Stomach (tissue), 9 donors: ENCODE results near the gene KRT14. TPM values are rescaled to one million over a fixed set of nuclear protein-coding genes. Genes with fewer than 3 reads are reported as not detected.

ENCODE experiments used
- DNase-seq, 2 donors: peaks; one replicate each; pipeline versions ENCODE4 v3.0.0 to v3.0.0-alpha.2; 2013 to 2019
- H3K27ac ChIP-seq, 5 donors: fragments of 200-600 bp in 4 of 5; sonication (generic) in 4 of 5; one replicate each; pipeline ENCODE4 v1.5.1; 2013 to 2019; ENCODE audit warnings: mild to moderate bottlenecking in 1 of 5, moderate library complexity in 1 of 5
- H3K27me3 ChIP-seq, 3 donors: fragments of 200-600 bp; sonication (generic); one replicate each; pipeline ENCODE4 v1.5.1; 2017 to 2019; ENCODE audit warnings: mixed run types in 1 of 3
- H3K36me3 ChIP-seq, 4 donors: fragments of 200-600 bp; sonication (generic); 1 replicate in 3 of 4; 2 replicates in 1 of 4; pipeline ENCODE4 v1.5.1; 2016 to 2019
- H3K4me1 ChIP-seq, 4 donors: fragments of 200-600 bp; sonication (generic); one replicate each; pipeline ENCODE4 v1.5.1; 2016 to 2019
- H3K4me3 ChIP-seq, 4 donors: fragments of 200-600 bp; sonication (generic) in 3 of 4; one replicate each; pipeline ENCODE4 v1.5.1; 2016 to 2019; ENCODE audit warnings: mild to moderate bottlenecking in 1 of 4
- H3K9me3 ChIP-seq, 4 donors: fragments of 200-600 bp; sonication (generic); one replicate each; pipeline ENCODE4 v1.5.1; 2016 to 2019
- CTCF ChIP-seq, 7 experiments: fragments of 450-650 bp in 4 of 7; fragments of 200-600 bp in 3 of 7; sonication (generic) in 3 of 7; IDR thresholded peaks; one replicate each; pipeline ENCODE4 v1.5.1; 2016 to 2019; ENCODE audit warnings: antibody characterized with exemption in 7 of 7, control low read depth in 2 of 7, mild to moderate bottlenecking in 1 of 7
- EP300 ChIP-seq: sonication (generic); formaldehyde crosslinking; IDR thresholded peaks from one replicate; pipeline ENCODE4 v1.6.1; 2017; ENCODE audit warnings: antibody characterized with exemption
- POLR2A ChIP-seq, 4 donors: fragments of 450-650 bp; IDR thresholded peaks; one replicate each; pipeline ENCODE4 v1.6.1; 2016; ENCODE audit warnings: antibody characterized with exemption in 4 of 4, control low read depth in 2 of 4, mild to moderate bottlenecking in 1 of 4, moderate library complexity in 1 of 4
- POLR2AphosphoS5 ChIP-seq, 3 donors: sonication (generic); formaldehyde crosslinking; IDR thresholded peaks; one replicate each; pipeline ENCODE4 v1.6.1; 2016; ENCODE audit warnings: antibody characterized with exemption in 3 of 3
- WGBS, 5 donors: extraction: QIAGEN DNeasy Blood & Tissue Kit in 3 of 5; methylation state at CpG; one replicate each; pipeline versions ENCODE4 v1.1.5 to v1.1.7; 2013 to 2018; 5-methylcytosine and 5-hydroxymethylcytosine counted together
- intact Hi-C: fragments of 100-400 bp; cut with DNase I; formaldehyde crosslinking; loops from one replicate; pipeline ENCODE4 v1.15.1; 2023; ENCODE audit warnings: low total_unique reads
- polyA plus RNA-seq, 3 donors: library from polyadenylated mRNA; stranded (reverse); fragments of 200-250 nt; gene quantifications; one replicate each; pipeline ENCODE4 v1.2.3, GENCODE V29; 2013
- total RNA-seq, 5 donors: library from RNA; depleted of rRNA; stranded (reverse); fragments of >200 nt; gene quantifications; one replicate each; pipeline versions ENCODE4 v1.1.0 to v1.2.3, GENCODE V29; 2014 to 2016
- donor health status: healthy with polysubstance abuse.
- donor health status: Bipolar disorder and iron deficiency.
- donor health status: healthy.

The KRT14 gene
- total and polyA plus RNA-seq, 8 donors = 1.3 to 164 (median 2.4) TPM; not detected in 5

DNA sequence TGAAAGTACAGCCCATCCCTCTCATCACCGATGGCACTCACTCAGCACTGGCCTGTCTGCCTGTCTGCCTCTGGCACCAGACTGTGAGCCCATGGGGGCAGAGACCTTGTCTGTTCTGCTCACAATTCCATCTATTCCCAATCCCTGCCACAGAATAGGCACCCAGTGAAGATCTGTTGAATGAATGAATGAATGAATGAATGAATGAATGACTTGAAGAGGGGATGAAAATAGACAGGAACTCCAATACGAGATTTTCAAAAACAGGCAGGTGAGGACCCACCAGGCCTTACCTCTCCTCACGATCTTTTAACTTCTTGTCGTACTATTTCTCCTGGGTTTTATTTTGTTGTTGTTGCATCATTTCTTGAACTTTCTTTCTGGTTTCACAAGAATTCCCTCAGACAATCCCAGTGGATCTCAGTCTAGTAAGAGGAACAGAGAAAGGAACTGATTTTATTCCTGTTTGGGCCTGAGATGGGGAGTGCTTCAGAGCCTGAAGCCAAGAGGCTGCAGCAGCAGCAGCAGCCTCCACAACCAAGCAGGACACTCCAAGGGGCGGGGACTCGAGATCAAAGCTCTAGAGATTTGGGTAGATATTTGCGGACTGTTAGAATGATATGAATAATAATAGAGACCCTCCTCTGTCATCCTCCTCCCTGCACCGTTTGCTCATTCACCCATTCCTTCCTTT lies 32.6 kb downstream of the KRT14 start:
- DNase-seq = no peak
- WGBS, 5 donors = 67 to 82% (median 75%) methylated on average over 8 of the region's 8 CpGs
- Histone ChIP-seq H3K4me3 (no peak overlapping the region), H3K27ac (no peak overlapping the region), H3K36me3 (no peaks in the 10 kb centered on the region), H3K4me1 (peaks cover under 1 to 11% (median 4%) of the 10 kb centered on the region in 4 donors), H3K9me3 (no peaks in the 10 kb centered on the region), H3K27me3 (peaks cover 0 to 34% (median 7%) of the 10 kb centered on the region in 3 donors)
- TF ChIP-seq EP300 (no peak), POLR2A (IDR thresholded peaks at IDR 0.05) (no peak), CTCF (IDR thresholded peaks at IDR 0.05) (no peak), POLR2AphosphoS5 (IDR thresholded peaks at IDR 0.05) (no peak)
- intact Hi-C loops = no loop called here

GRCh38 chr17:41553176-41553575 lies 33.5 kb downstream of the KRT14 start:
- Histone ChIP-seq H3K27me3 (peaks cover 0 to 33% (median 7%) of the 10 kb centered on the region in 3 donors), H3K36me3 (no peaks in the 10 kb centered on the region), H3K27ac (no peak overlapping the region), H3K9me3 (no peaks in the 10 kb centered on the region), H3K4me1 (peaks cover 10 to 20% (median 14%) of the 10 kb centered on the region in 4 donors), H3K4me3 (no peak overlapping the region)
- TF ChIP-seq EP300 = no peak
- TF ChIP-seq POLR2AphosphoS5 (IDR thresholded peaks at IDR 0.05) = no peak
- no peak for TF ChIP-seq POLR2A (IDR thresholded peaks at IDR 0.05)
- no peak for TF ChIP-seq CTCF (IDR thresholded peaks at IDR 0.05)
- WGBS, 5 donors = 81 to 88% (median 82%) methylated on average over 4 of the region's 4 CpGs
- intact Hi-C loops = no loop called here
- no peak for DNase-seq

- no peak for DNase-seq
- TF ChIP-seq EP300 (no peak), POLR2AphosphoS5 (IDR thresholded peaks at IDR 0.05) (no peak), POLR2A (IDR thresholded peaks at IDR 0.05) (no peak), CTCF (IDR thresholded peaks at IDR 0.05) (no peak)
- H3K27me3 ChIP-seq = peaks cover 0 to 31% (median 7%) of the 10 kb centered on the region in 3 donors
- peaks cover 15 to 27% (median 21%) of the 10 kb centered on the region in 4 donors for H3K4me1 ChIP-seq
- intact Hi-C loops = no loop called here
- WGBS, 5 donors = 76 to 89% (median 84%) methylated on average over 5 of the region's 5 CpGs
- H3K9me3 ChIP-seq = no peaks in the 10 kb centered on the region
- H3K4me3 ChIP-seq = no peak overlapping the region
- H3K36me3 ChIP-seq = no peaks in the 10 kb centered on the region
- no peak overlapping the region for H3K27ac ChIP-seq
Observed at GRCh38 chr17:41552455-41552854, 34.2 kb downstream of the KRT14 start.

GRCh38 chr17:41551365-41551764 lies 35.3 kb downstream of the KRT14 start:
- H3K27ac ChIP-seq = no peak overlapping the region
- WGBS, 5 donors = 59 to 79% (median 70%) methylated on average over 5 of the region's 5 CpGs
- no peak for TF ChIP-seq POLR2A (IDR thresholded peaks at IDR 0.05)
- no peak for TF ChIP-seq EP300
- TF ChIP-seq CTCF (IDR thresholded peaks at IDR 0.05) = no peak
- TF ChIP-seq POLR2AphosphoS5 (IDR thresholded peaks at IDR 0.05) = no peak
- H3K9me3 ChIP-seq = peaks cover 0 to 5% (median 2%) of the 10 kb centered on the region in 4 donors
- H3K4me1 ChIP-seq = peaks cover 15 to 27% (median 25%) of the 10 kb centered on the region in 4 donors
- H3K27me3 ChIP-seq = peaks cover 0 to 20% (median 0%) of the 10 kb centered on the region in 3 donors
- DNase-seq = no peak
- H3K36me3 ChIP-seq = no peaks in the 10 kb centered on the region
- no peak overlapping the region for H3K4me3 ChIP-seq
- intact Hi-C loops = no loop called here
